ENCODE results near the gene KDM1A.

KDM1A gene

DNA sequence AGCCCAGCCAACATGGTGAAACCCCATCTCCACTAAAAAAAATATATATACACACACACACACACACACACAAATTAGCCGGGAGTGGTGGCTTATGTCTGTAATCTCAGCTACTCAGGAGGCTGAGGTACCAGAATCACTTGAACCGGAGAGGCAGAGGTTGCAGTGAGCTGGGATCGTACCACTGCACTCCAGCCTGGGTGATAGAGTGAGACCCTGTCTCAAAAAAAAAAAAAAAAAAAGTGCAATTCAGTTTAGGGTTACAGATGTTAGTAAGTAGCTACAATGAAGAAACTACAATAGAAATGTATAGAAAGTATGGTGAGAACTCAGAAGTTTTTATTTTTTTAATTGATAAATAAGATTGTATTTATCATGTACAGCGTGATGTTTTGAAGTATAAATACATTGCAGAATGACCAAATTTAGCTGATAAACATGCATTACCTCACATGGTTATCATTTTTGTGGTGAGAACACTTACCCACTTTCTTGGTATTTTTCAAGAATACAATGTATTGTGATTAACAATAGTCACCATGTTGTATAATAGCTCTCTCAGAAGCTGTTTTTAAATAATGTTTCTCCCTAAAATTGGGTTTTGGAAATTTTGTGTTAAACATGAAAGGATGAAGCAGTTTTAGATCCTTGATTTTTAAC, 17.9 kb downstream of the KDM1A start:
- Histone ChIP-seq H3K36me3 (peaks cover 20% of the 10 kb centered on the region), H3K27ac (no peak overlapping the region), H3K9me3 (ENCODE audit: severe bottlenecking) (no peaks in the 10 kb centered on the region), H3K27me3 (ENCODE audit: insufficient read depth, low read depth, severe bottlenecking) (no peaks in the 10 kb centered on the region), H3K4me3 (ENCODE audit: low read depth, low read length) (no peak overlapping the region)
- TF ChIP-seq, protein P1, sequence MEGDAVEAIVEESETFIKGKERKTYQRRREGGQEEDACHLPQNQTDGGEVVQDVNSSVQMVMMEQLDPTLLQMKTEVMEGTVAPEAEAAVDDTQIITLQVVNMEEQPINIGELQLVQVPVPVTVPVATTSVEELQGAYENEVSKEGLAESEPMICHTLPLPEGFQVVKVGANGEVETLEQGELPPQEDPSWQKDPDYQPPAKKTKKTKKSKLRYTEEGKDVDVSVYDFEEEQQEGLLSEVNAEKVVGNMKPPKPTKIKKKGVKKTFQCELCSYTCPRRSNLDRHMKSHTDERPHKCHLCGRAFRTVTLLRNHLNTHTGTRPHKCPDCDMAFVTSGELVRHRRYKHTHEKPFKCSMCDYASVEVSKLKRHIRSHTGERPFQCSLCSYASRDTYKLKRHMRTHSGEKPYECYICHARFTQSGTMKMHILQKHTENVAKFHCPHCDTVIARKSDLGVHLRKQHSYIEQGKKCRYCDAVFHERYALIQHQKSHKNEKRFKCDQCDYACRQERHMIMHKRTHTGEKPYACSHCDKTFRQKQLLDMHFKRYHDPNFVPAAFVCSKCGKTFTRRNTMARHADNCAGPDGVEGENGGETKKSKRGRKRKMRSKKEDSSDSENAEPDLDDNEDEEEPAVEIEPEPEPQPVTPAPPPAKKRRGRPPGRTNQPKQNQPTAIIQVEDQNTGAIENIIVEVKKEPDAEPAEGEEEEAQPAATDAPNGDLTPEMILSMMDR (IDR thresholded peaks at IDR 0.05; ENCODE audit: low read depth, low read length), result no peak
- DNase-seq, result no peak

DNA sequence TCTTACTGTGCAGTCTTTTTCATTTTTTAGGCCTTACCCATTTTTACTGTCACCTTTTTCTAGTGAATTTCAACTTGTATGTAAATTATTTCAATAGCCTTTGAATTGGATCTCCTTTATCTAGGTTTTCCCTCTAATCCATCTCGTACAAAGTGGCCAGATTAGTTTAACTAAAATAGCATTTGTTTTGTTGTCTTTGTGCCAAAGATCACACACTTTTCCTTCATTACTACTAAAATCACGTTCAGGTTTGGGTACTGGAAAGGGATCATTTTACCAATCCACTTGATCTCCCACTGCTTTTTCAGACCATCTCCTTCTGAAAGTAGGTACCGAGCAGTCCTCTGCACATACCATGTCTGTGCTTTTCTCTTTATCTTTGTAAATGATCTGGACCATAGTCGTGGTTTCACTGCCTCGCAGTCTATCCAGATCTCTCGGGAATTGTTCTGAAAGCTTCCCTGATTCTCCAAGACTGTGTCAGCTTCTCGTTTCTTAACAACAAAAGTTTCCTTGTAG, 20.1 kb downstream of the KDM1A start:
- Histone ChIP-seq H3K27me3 (ENCODE audit: insufficient read depth, low read depth, severe bottlenecking) (no peaks in the 10 kb centered on the region), H3K4me3 (ENCODE audit: low read depth, low read length) (no peak overlapping the region), H3K27ac (no peak overlapping the region), H3K9me3 (ENCODE audit: severe bottlenecking) (no peaks in the 10 kb centered on the region), H3K36me3 (peaks cover 23% of the 10 kb centered on the region)
- DNase-seq, result no peak
- TF ChIP-seq, protein P1 (IDR thresholded peaks at IDR 0.05; ENCODE audit: low read depth, low read length), result no peak

DNA sequence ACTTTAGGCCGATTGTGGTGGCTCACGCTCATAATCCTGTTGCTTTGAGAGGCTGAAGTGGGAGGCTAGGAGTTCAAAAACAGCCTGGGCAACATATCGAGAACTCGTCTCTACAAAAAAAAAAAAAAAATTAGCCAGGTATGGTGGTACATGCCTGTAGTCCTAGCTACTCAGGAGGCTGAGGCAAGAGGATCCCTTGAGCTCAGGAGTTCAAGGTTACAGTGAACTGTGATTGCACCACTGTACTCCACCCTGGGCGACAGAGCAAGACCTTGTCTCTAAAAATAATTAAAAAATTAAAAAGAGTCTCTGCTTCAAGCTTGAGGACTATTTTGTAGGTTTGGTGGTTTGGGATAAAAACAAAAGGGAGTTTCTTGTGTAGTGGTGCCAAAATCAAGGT, 21.2 kb downstream of the KDM1A start:
- Histone ChIP-seq H3K27ac (no peak overlapping the region), H3K9me3 (ENCODE audit: severe bottlenecking) (no peaks in the 10 kb centered on the region), H3K36me3 (peaks cover 26% of the 10 kb centered on the region), H3K27me3 (ENCODE audit: insufficient read depth, low read depth, severe bottlenecking) (no peaks in the 10 kb centered on the region), H3K4me3 (ENCODE audit: low read depth, low read length) (no peak overlapping the region)
- no peak for DNase-seq
- TF ChIP-seq, protein P1 (IDR thresholded peaks at IDR 0.05; ENCODE audit: low read depth, low read length), result no peak

DNA sequence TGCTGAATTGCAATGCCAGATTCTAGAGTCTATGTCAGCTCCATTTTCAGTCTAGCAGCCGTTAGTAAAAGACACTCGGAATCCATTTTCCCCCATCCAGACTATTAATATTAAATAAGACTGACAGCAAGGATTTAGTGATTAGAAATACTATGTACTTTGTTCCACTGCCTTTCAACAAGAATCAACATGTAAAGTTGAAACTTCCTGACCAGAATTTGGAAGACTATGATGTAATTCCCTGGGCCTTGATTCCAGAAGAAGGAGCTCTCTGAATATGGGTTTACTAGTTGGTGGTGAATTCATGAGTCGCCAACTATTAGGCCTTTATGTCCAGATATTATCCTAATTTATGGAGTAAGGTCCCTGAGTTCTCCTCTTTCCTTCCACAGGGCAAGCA, 24.8 kb downstream of the KDM1A start:
- Histone ChIP-seq H3K9me3 (ENCODE audit: severe bottlenecking) (no peaks in the 10 kb centered on the region), H3K27ac (no peak overlapping the region)
- TF ChIP-seq, protein P1 (IDR thresholded peaks at IDR 0.05; ENCODE audit: low read depth, low read length), result no peak

DNA sequence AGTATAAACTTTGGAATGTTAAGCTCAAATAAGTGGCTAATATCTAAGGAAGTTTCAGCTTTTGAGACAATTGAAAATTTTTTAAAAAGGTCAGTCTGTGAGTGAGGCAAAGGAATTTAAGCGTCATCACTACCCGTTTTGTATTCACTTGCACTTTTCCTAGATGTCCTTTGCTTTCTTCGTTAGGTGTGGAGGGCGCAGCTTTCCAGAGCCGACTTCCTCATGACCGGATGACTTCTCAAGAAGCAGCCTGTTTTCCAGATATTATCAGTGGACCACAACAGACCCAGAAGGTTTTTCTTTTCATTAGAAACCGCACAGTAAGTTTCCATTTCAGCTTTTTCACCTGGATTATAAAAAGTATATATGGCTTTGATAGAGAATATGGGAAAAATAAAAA, 30.9 kb downstream of the KDM1A start:
- no peaks in the 10 kb centered on the region for H3K9me3 ChIP-seq (ENCODE audit: severe bottlenecking)
- no peak for DNase-seq
- H3K36me3 ChIP-seq, result peaks cover 45% of the 10 kb centered on the region
- H3K27ac ChIP-seq, result no peak overlapping the region
- H3K4me3 ChIP-seq (ENCODE audit: low read depth, low read length), result no peak overlapping the region
- TF ChIP-seq, protein P1 (IDR thresholded peaks at IDR 0.05; ENCODE audit: low read depth, low read length), result no peak
- no peaks in the 10 kb centered on the region for H3K27me3 ChIP-seq (ENCODE audit: insufficient read depth, low read depth, severe bottlenecking)

More for the DNA sequence above, 24.8 kb downstream of the KDM1A start:
- Histone ChIP-seq H3K36me3 (peaks cover 25% of the 10 kb centered on the region), H3K27me3 (ENCODE audit: insufficient read depth, low read depth, severe bottlenecking) (no peaks in the 10 kb centered on the region), H3K4me3 (ENCODE audit: low read depth, low read length) (no peak overlapping the region)
- DNase-seq, result no peak

Measured in WERI-Rb-1 (cell line).